GM23338 (cell line): ENCODE measurements around the gene SMAP2. TPM values are rescaled to one million over a fixed set of nuclear protein-coding genes. Genes with fewer than 3 reads are reported as not detected.

Experiments used
- ATAC-seq: fragments of 200-7000 bp; cut with Tn5 transposase; 3 replicates; pipeline ENCODE4 v1.9.1; 2020
- DNase-seq: peaks from one replicate; pipeline ENCODE4 v3.0.0-alpha.2; 2015; ENCODE audit warnings: low spot score
- H2AFZ ChIP-seq: fragments of 200-600 bp; sonication (generic); 2 replicates; pipeline ENCODE4 v1.8.0; 2016; ENCODE audit warnings: antibody characterized with exemption, mild to moderate bottlenecking, moderate library complexity
- H3F3A ChIP-seq: fragments of 200-600 bp; sonication (generic); replicated peaks from 2 replicates; pipeline ENCODE4 v1.8.0; 2017; ENCODE audit warnings: antibody characterized with exemption, mixed run types, low read depth
- H3K27ac ChIP-seq: fragments of 200-600 bp; sonication (generic); 2 replicates; pipeline ENCODE4 v1.6.1; 2016; ENCODE audit warnings: low read depth
- H3K27me3 ChIP-seq: fragments of 200-600 bp; sonication (generic); 2 replicates; pipeline ENCODE4 v1.8.0; 2016; ENCODE audit warnings: mild to moderate bottlenecking, mixed run types, moderate library complexity; ENCODE audit not compliant: insufficient read depth
- H3K36me3 ChIP-seq: fragments of 200-600 bp; sonication (generic); 2 replicates; pipeline ENCODE4 v1.8.0; 2016; ENCODE audit warnings: mild to moderate bottlenecking; ENCODE audit not compliant: insufficient read depth
- H3K4me1 ChIP-seq: fragments of 200-600 bp; sonication (generic); 2 replicates; pipeline ENCODE4 v1.8.0; 2016; ENCODE audit warnings: mild to moderate bottlenecking, moderate library complexity; ENCODE audit not compliant: insufficient read depth
- H3K4me2 ChIP-seq: fragments of 200-600 bp; sonication (generic); 2 replicates; pipeline ENCODE4 v1.7.1; 2017; ENCODE audit warnings: mixed run types
- H3K4me3 ChIP-seq: fragments of 200-600 bp; sonication (generic); 2 replicates; pipeline ENCODE4 v1.6.1; 2016; ENCODE audit warnings: mixed run types
- H3K79me2 ChIP-seq: fragments of 200-600 bp; sonication (generic); replicated peaks from 2 replicates; pipeline ENCODE4 v1.8.0; 2017; ENCODE audit warnings: mild to moderate bottlenecking; ENCODE audit not compliant: insufficient read depth
- H3K9me2 ChIP-seq: fragments of 200-600 bp; sonication (generic); 2 replicates; pipeline ENCODE4 v1.8.0; 2017; ENCODE audit not compliant: insufficient read depth
- H4K20me1 ChIP-seq: fragments of 200-600 bp; sonication (generic); replicated peaks from 2 replicates; pipeline ENCODE4 v1.8.0; 2017; ENCODE audit warnings: mild to moderate bottlenecking; ENCODE audit not compliant: insufficient read depth
- H3K27ac Mint-ChIP-seq: 2 replicates; pipeline ENCODE4 v1.8.0; 2020; ENCODE audit warnings: inconsistent platforms, mild to moderate bottlenecking, moderate library complexity, mixed read lengths
- H3K27me3 Mint-ChIP-seq: 3 replicates; pipeline ENCODE4 v1.8.0; 2022; ENCODE audit warnings: low read depth, mild to moderate bottlenecking, moderate library complexity, mixed read lengths, inconsistent platforms; ENCODE audit not compliant: insufficient read depth, poor library complexity
- H3K36me3 Mint-ChIP-seq: 3 replicates; pipeline ENCODE4 v1.8.0; 2021; ENCODE audit warnings: low read depth, mild to moderate bottlenecking, inconsistent platforms, moderate library complexity, mixed read lengths
- H3K4me1 Mint-ChIP-seq: 3 replicates; pipeline ENCODE4 v1.8.0; 2020; ENCODE audit warnings: mild to moderate bottlenecking, inconsistent platforms, mixed read lengths
- H3K4me3 Mint-ChIP-seq: 3 replicates; pipeline ENCODE4 v1.8.0; 2021; ENCODE audit warnings: moderate library complexity, mild to moderate bottlenecking, inconsistent platforms, mixed read lengths
- H3K9me3 Mint-ChIP-seq: 3 replicates; pipeline ENCODE4 v1.8.0; 2020; ENCODE audit warnings: moderate library complexity, mild to moderate bottlenecking, inconsistent platforms, mixed read lengths
- CREB1 ChIP-seq: fragments of 250-450 bp; sonication (Bioruptor Pico); IDR thresholded peaks from 2 replicates; pipeline ENCODE4 v1.5.0; 2020; ENCODE audit warnings: low read depth, mild to moderate bottlenecking, moderate library complexity
- EZH2phosphoT487 ChIP-seq: fragments of 200-600 bp; sonication (generic); IDR thresholded peaks from one replicate; pipeline ENCODE4 v1.8.1; 2018; ENCODE audit warnings: antibody characterized with exemption; ENCODE audit not compliant: unreplicated experiment
- JUNB ChIP-seq: IDR thresholded peaks from one replicate; pipeline ENCODE4 v1.6.1; 2016; ENCODE audit warnings: antibody characterized with exemption; ENCODE audit not compliant: unreplicated experiment
- NANOG ChIP-seq: IDR thresholded peaks from 2 replicates; pipeline ENCODE4 v1.6.1; 2016; ENCODE audit warnings: antibody characterized with exemption, borderline replicate concordance
- POLR2AphosphoS5 ChIP-seq: IDR thresholded peaks from 2 replicates; pipeline ENCODE4 v1.6.1; 2016; ENCODE audit warnings: antibody characterized with exemption, low read depth
- STAT1 ChIP-seq: IDR thresholded peaks from one replicate; pipeline ENCODE4 v1.6.1; 2016; ENCODE audit warnings: antibody characterized with exemption; ENCODE audit not compliant: unreplicated experiment
- ZNF114 ChIP-seq: fragments of 250-450 bp; sonication (Bioruptor Pico); IDR thresholded peaks from 2 replicates; pipeline ENCODE4 v1.5.0; 2020; ENCODE audit warnings: mild to moderate bottlenecking, moderate library complexity
- ZNF331 ChIP-seq: fragments of 250-450 bp; sonication (Bioruptor Pico); IDR thresholded peaks from 2 replicates; pipeline ENCODE4 v1.5.0; 2020; ENCODE audit warnings: low read depth, mild to moderate bottlenecking, moderate library complexity
- polyA plus RNA-seq: library from polyadenylated mRNA; unstranded; fragments of >200 nt; fragmentation: Nextera tagmentation; extraction: Ambion mirVana; gene quantifications from 2 replicates; pipeline ENCODE4 v1.2.1, GENCODE V29; 2016
- total RNA-seq: library from RNA; depleted of rRNA; stranded (reverse); fragments of >200 nt; shearing (Covaris generic); gene quantifications from 2 replicates; pipeline ENCODE4 v1.2.3, GENCODE V29; 2014
- TF ChIP-seq, protein P1 (sequence below), 2 experiments: fragments of 200-600 bp in 1 of 2; sonication (generic) in 1 of 2; conservative IDR thresholded peaks; 2 replicates each; pipeline versions ENCODE4 v1.5.1 to v1.6.1; 2016 to 2017; ENCODE audit warnings: antibody characterized with exemption in 2 of 2, low read depth in 2 of 2, mild to moderate bottlenecking in 2 of 2, moderate library complexity in 1 of 2
- TF ChIP-seq, protein P2 (sequence below): fragments of 250-450 bp; sonication (Bioruptor Pico); IDR thresholded peaks from 2 replicates; pipeline ENCODE4 v1.5.0; 2020; ENCODE audit warnings: mild to moderate bottlenecking, moderate library complexity
- TF ChIP-seq, protein P3 (sequence below): IDR thresholded peaks from 2 replicates; pipeline ENCODE4 v1.6.1; 2016; ENCODE audit warnings: antibody characterized with exemption
- TF ChIP-seq, protein P4 (sequence below): IDR thresholded peaks from one replicate; pipeline ENCODE4 v1.6.1; 2018; ENCODE audit warnings: antibody characterized with exemption; ENCODE audit not compliant: unreplicated experiment

The SMAP2 gene
- total and polyA plus RNA-seq, 2 experiments from 2014 or later, result 2.9 to 4.8 TPM

DNA sequence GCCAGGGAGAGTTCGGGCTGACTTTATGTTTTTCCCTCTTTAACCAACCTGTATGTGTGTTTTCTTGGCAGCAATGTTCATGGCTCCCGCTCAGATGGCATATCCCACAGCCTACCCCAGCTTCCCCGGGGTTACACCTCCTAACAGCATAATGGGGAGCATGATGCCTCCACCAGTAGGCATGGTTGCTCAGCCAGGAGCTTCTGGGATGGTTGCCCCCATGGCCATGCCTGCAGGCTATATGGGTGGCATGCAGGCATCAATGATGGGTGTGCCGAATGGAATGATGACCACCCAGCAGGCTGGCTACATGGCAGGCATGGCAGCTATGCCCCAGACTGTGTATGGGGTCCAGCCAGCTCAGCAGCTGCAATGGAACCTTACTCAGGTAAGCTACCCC lies 43.2 kb downstream of the SMAP2 start:
- H3K36me3 ChIP-seq, result no peaks in the 10 kb centered on the region
- no peaks in the 10 kb centered on the region for H3F3A ChIP-seq
- ATAC-seq, result no peak
- H3K79me2 ChIP-seq, result no peaks in the 10 kb centered on the region
- no peaks in the 10 kb centered on the region for H3K4me1 ChIP-seq
- no peaks in the 10 kb centered on the region for H3K9me2 ChIP-seq
- no peak overlapping the region for H3K27ac ChIP-seq
- Mint-ChIP-seq H3K36me3 (no peaks in the 10 kb centered on the region), H3K4me3 (no peak overlapping the region), H3K9me3 (no peaks in the 10 kb centered on the region), H3K27ac (no peak overlapping the region), H3K4me1 (no peaks in the 10 kb centered on the region; the same call in 2 of the 3 replicates), H3K27me3 (peaks cover 2% of the 10 kb centered on the region)
- no peak for TF ChIP-seq STAT1
- TF ChIP-seq, protein P1, sequence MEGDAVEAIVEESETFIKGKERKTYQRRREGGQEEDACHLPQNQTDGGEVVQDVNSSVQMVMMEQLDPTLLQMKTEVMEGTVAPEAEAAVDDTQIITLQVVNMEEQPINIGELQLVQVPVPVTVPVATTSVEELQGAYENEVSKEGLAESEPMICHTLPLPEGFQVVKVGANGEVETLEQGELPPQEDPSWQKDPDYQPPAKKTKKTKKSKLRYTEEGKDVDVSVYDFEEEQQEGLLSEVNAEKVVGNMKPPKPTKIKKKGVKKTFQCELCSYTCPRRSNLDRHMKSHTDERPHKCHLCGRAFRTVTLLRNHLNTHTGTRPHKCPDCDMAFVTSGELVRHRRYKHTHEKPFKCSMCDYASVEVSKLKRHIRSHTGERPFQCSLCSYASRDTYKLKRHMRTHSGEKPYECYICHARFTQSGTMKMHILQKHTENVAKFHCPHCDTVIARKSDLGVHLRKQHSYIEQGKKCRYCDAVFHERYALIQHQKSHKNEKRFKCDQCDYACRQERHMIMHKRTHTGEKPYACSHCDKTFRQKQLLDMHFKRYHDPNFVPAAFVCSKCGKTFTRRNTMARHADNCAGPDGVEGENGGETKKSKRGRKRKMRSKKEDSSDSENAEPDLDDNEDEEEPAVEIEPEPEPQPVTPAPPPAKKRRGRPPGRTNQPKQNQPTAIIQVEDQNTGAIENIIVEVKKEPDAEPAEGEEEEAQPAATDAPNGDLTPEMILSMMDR (conservative IDR thresholded peaks at IDR 0.05; ENCODE audit: low read depth in 2 of 2), result no peak
- no peak for TF ChIP-seq NANOG
- TF ChIP-seq CREB1 (CRISPR knock-in tag), result no peak
- no peak for TF ChIP-seq ZNF331 (CRISPR knock-in tag)
- no peak for TF ChIP-seq EZH2phosphoT487
- no peak for TF ChIP-seq JUNB
- TF ChIP-seq, protein P2, sequence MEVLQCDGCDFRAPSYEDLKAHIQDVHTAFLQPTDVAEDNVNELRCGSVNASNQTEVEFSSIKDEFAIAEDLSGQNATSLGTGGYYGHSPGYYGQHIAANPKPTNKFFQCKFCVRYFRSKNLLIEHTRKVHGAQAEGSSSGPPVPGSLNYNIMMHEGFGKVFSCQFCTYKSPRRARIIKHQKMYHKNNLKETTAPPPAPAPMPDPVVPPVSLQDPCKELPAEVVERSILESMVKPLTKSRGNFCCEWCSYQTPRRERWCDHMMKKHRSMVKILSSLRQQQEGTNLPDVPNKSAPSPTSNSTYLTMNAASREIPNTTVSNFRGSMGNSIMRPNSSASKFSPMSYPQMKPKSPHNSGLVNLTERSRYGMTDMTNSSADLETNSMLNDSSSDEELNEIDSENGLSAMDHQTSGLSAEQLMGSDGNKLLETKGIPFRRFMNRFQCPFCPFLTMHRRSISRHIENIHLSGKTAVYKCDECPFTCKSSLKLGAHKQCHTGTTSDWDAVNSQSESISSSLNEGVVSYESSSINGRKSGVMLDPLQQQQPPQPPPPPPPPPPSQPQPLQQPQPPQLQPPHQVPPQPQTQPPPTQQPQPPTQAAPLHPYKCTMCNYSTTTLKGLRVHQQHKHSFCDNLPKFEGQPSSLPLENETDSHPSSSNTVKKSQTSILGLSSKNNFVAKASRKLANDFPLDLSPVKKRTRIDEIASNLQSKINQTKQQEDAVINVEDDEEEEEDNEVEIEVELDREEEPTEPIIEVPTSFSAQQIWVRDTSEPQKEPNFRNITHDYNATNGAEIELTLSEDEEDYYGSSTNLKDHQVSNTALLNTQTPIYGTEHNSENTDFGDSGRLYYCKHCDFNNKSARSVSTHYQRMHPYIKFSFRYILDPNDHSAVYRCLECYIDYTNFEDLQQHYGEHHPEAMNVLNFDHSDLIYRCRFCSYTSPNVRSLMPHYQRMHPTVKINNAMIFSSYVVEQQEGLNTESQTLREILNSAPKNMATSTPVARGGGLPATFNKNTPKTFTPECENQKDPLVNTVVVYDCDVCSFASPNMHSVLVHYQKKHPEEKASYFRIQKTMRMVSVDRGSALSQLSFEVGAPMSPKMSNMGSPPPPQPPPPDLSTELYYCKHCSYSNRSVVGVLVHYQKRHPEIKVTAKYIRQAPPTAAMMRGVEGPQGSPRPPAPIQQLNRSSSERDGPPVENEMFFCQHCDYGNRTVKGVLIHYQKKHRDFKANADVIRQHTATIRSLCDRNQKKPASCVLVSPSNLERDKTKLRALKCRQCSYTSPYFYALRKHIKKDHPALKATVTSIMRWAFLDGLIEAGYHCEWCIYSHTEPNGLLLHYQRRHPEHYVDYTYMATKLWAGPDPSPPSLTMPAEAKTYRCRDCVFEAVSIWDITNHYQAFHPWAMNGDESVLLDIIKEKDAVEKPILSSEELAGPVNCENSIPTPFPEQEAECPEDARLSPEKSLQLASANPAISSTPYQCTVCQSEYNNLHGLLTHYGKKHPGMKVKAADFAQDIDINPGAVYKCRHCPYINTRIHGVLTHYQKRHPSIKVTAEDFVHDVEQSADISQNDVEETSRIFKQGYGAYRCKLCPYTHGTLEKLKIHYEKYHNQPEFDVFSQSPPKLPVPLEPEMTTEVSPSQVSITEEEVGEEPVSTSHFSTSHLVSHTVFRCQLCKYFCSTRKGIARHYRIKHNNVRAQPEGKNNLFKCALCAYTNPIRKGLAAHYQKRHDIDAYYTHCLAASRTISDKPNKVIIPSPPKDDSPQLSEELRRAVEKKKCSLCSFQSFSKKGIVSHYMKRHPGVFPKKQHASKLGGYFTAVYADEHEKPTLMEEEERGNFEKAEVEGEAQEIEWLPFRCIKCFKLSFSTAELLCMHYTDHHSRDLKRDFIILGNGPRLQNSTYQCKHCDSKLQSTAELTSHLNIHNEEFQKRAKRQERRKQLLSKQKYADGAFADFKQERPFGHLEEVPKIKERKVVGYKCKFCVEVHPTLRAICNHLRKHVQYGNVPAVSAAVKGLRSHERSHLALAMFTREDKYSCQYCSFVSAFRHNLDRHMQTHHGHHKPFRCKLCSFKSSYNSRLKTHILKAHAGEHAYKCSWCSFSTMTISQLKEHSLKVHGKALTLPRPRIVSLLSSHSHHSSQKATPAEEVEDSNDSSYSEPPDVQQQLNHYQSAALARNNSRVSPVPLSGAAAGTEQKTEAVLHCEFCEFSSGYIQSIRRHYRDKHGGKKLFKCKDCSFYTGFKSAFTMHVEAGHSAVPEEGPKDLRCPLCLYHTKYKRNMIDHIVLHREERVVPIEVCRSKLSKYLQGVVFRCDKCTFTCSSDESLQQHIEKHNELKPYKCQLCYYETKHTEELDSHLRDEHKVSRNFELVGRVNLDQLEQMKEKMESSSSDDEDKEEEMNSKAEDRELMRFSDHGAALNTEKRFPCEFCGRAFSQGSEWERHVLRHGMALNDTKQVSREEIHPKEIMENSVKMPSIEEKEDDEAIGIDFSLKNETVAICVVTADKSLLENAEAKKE (CRISPR knock-in tag), result no peak
- TF ChIP-seq, protein P3, sequence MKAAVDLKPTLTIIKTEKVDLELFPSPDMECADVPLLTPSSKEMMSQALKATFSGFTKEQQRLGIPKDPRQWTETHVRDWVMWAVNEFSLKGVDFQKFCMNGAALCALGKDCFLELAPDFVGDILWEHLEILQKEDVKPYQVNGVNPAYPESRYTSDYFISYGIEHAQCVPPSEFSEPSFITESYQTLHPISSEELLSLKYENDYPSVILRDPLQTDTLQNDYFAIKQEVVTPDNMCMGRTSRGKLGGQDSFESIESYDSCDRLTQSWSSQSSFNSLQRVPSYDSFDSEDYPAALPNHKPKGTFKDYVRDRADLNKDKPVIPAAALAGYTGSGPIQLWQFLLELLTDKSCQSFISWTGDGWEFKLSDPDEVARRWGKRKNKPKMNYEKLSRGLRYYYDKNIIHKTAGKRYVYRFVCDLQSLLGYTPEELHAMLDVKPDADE, result no peak
- no peak for TF ChIP-seq ZNF114
- TF ChIP-seq, protein P4, sequence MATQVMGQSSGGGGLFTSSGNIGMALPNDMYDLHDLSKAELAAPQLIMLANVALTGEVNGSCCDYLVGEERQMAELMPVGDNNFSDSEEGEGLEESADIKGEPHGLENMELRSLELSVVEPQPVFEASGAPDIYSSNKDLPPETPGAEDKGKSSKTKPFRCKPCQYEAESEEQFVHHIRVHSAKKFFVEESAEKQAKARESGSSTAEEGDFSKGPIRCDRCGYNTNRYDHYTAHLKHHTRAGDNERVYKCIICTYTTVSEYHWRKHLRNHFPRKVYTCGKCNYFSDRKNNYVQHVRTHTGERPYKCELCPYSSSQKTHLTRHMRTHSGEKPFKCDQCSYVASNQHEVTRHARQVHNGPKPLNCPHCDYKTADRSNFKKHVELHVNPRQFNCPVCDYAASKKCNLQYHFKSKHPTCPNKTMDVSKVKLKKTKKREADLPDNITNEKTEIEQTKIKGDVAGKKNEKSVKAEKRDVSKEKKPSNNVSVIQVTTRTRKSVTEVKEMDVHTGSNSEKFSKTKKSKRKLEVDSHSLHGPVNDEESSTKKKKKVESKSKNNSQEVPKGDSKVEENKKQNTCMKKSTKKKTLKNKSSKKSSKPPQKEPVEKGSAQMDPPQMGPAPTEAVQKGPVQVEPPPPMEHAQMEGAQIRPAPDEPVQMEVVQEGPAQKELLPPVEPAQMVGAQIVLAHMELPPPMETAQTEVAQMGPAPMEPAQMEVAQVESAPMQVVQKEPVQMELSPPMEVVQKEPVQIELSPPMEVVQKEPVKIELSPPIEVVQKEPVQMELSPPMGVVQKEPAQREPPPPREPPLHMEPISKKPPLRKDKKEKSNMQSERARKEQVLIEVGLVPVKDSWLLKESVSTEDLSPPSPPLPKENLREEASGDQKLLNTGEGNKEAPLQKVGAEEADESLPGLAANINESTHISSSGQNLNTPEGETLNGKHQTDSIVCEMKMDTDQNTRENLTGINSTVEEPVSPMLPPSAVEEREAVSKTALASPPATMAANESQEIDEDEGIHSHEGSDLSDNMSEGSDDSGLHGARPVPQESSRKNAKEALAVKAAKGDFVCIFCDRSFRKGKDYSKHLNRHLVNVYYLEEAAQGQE, result no peak
- TF ChIP-seq POLR2AphosphoS5, result no peak
- H4K20me1 ChIP-seq, result no peaks in the 10 kb centered on the region
- no peaks in the 10 kb centered on the region for H3K27me3 ChIP-seq
- no peak overlapping the region for H3K4me2 ChIP-seq
- H3K4me3 ChIP-seq, result no peak overlapping the region
- no peak for DNase-seq
- H2AFZ ChIP-seq, result no peak overlapping the region
